B cell (primary cell): Measurements from ENCODE around the gene RDH5. TPM values are rescaled to one million over a fixed set of nuclear protein-coding genes. Genes with fewer than 3 reads are reported as not detected.

Experiments used
- ATAC-seq: fragments of 200-7000 bp; cut with Tn5 transposase; one replicate; pipeline ENCODE4 v1.10.0; 2021; ENCODE audit warnings: low read depth, mild to moderate bottlenecking, moderate number of reproducible peaks, moderate library complexity
- CTCF ChIA-PET: fragments of 350-600 bp; sonication (Branson Sonifier 250); formaldehyde crosslinking; loops from one replicate; lab custom pipeline; 2021; ENCODE audit warnings: antibody characterized with exemption, inconsistent platforms; lab: Charles Lee
- POLR2A ChIA-PET: fragments of 350-600 bp; sonication (Branson Sonifier 250); formaldehyde crosslinking; loops from one replicate; lab custom pipeline; 2021; ENCODE audit warnings: antibody characterized with exemption; lab: Charles Lee
- DNase-seq: peaks from one replicate; pipeline ENCODE4 v3.0.0; 2013
- H2AFZ ChIP-seq: 2 replicates; pipeline ENCODE4 v1.6.1; 2012; ENCODE audit warnings: mild to moderate bottlenecking, low read depth, low read length; ENCODE audit not compliant: insufficient read depth, poor library complexity, severe bottlenecking
- H3K27ac ChIP-seq, 2 donors: 1 replicate in 1 of 2; 2 replicates in 1 of 2; pipeline ENCODE4 v1.5.1; 2012 to 2013; ENCODE audit warnings: low read length in 2 of 2, mild to moderate bottlenecking in 2 of 2, moderate library complexity in 1 of 2
- H3K27me3 ChIP-seq, 4 experiments: fragments of 200-600 bp in 1 of 4; sonication (generic) in 1 of 4; replicated peaks in 1 of 4; 1 replicate in 2 of 4; 2 replicates in 2 of 4; pipeline versions ENCODE4 v1.6.1 to v1.7.0; 2013 to 2016; ENCODE audit warnings: low read length in 3 of 4, mild to moderate bottlenecking in 2 of 4, mixed read lengths in 1 of 4, moderate library complexity in 1 of 4; ENCODE audit not compliant: insufficient read depth in 4 of 4, control insufficient read depth in 3 of 4; ENCODE audit errors: control extremely low read depth in 1 of 4
- H3K36me3 ChIP-seq, 2 experiments: replicated peaks in 1 of 2; 1 replicate in 1 of 2; 2 replicates in 1 of 2; pipeline versions ENCODE4 v1.6.1 to v1.7.1; 2013; ENCODE audit warnings: low read length in 1 of 2; ENCODE audit not compliant: insufficient read depth in 2 of 2, control insufficient read depth in 1 of 2; ENCODE audit errors: control extremely low read depth in 1 of 2, extremely low read depth in 1 of 2
- H3K4me1 ChIP-seq, 2 donors: fragments of 200-600 bp in 1 of 2; sonication (generic) in 1 of 2; 1 replicate in 1 of 2; 2 replicates in 1 of 2; pipeline versions ENCODE4 v1.5.1 to v1.6.1; 2013 to 2017; ENCODE audit warnings: low read length in 2 of 2; ENCODE audit not compliant: control insufficient read depth in 2 of 2, insufficient read depth in 2 of 2
- H3K4me2 ChIP-seq: replicated peaks from 2 replicates; pipeline ENCODE3; 2012; ENCODE audit warnings: mild to moderate bottlenecking, low read depth, low read length; ENCODE audit not compliant: poor library complexity, severe bottlenecking
- H3K4me3 ChIP-seq, 5 experiments: fragments of 200-600 bp in 1 of 5; sonication (generic) in 1 of 5; 1 replicate in 3 of 5; 2 replicates in 2 of 5; pipeline versions ENCODE4 v1.5.1 to v1.7.0; 2011 to 2016; ENCODE audit warnings: low read length in 4 of 5, mild to moderate bottlenecking in 4 of 5, low read depth in 2 of 5, control low read depth in 1 of 5, moderate library complexity in 1 of 5; ENCODE audit not compliant: insufficient read depth in 1 of 5; ENCODE audit errors: control extremely low read depth in 1 of 5, extremely low read depth in 1 of 5
- H3K79me2 ChIP-seq: fragments of 200-600 bp; sonication (generic); one replicate; pipeline ENCODE4 v1.6.0; 2016; ENCODE audit warnings: low read length; ENCODE audit not compliant: control insufficient read depth, insufficient read depth
- H3K9ac ChIP-seq: fragments of 200-600 bp; sonication (generic); 2 replicates; pipeline ENCODE4 v1.6.1; 2017; ENCODE audit warnings: mild to moderate bottlenecking, low read length, moderate library complexity
- H3K9me3 ChIP-seq, 3 donors: one replicate each; pipeline versions ENCODE4 v1.6.1 to v1.7.1; 2013; ENCODE audit warnings: low read length in 2 of 3; ENCODE audit not compliant: control insufficient read depth in 2 of 3, insufficient read depth in 1 of 3; ENCODE audit errors: control extremely low read depth in 1 of 3
- H4K20me1 ChIP-seq: 2 replicates; pipeline ENCODE4 v1.6.0; 2012; ENCODE audit warnings: mild to moderate bottlenecking, low read length; ENCODE audit not compliant: insufficient read depth, control insufficient read depth, poor library complexity, severe bottlenecking
- H3K27ac Mint-ChIP-seq: one replicate; pipeline ENCODE4 v1.8.0; 2021; ENCODE audit warnings: mixed read lengths
- H3K27me3 Mint-ChIP-seq: one replicate; pipeline ENCODE4 v1.8.0; 2021; ENCODE audit warnings: mixed read lengths
- H3K4me1 Mint-ChIP-seq: one replicate; pipeline ENCODE4 v1.8.0; 2021; ENCODE audit warnings: mixed read lengths
- H3K4me3 Mint-ChIP-seq: one replicate; pipeline ENCODE4 v1.8.0; 2021; ENCODE audit warnings: mixed read lengths
- H3K9me3 Mint-ChIP-seq: one replicate; pipeline ENCODE4 v1.8.0; 2022; ENCODE audit warnings: mixed read lengths; ENCODE audit not compliant: insufficient read depth
- EZH2 ChIP-seq: IDR thresholded peaks from 2 replicates; pipeline ENCODE4 v1.6.1; 2012; ENCODE audit warnings: borderline replicate concordance, low read depth, mild to moderate bottlenecking, moderate library complexity, low read length; ENCODE audit not compliant: insufficient read depth, poor library complexity, severe bottlenecking
- WGBS: methylation state at CpG from one replicate; pipeline ENCODE4 v1.1.5; 2013; ENCODE audit warnings: missing lambda C conversion rate; ENCODE audit not compliant: insufficient coverage; 5-methylcytosine and 5-hydroxymethylcytosine counted together
- intact Hi-C: fragments of 100-400 bp; cut with micrococcal nuclease; formaldehyde crosslinking; loops from one replicate; pipeline ENCODE4 v1.10.0; 2022
- polyA plus RNA-seq: library from polyadenylated mRNA; depleted of rRNA; stranded (reverse); fragments of >200 nt; gene quantifications from 2 replicates; pipeline ENCODE4 v1.2.3, GENCODE V29; 2012
- total RNA-seq, 2 donors: library from RNA; stranded (reverse); fragments of 120-200 nt in 1 of 2; gene quantifications; 1 replicate in 1 of 2; 2 replicates in 1 of 2; pipeline versions ENCODE4 v1.2.3 to v1.2.4, GENCODE V29; 2013 to 2022
- TF ChIP-seq, protein P1 (sequence below): fragments of 200-600 bp; IDR thresholded peaks from one replicate; pipeline ENCODE4 v1.8.0; 2022; ENCODE audit warnings: antibody characterized with exemption, mild to moderate bottlenecking

Gene RDH5
- total and polyA plus RNA-seq, 2 donors (not counting 1 experiment from before 2014, with no cell fraction given): 32.6 to 37.8 TPM

GRCh38 chr12:55686366-55687010 is 33.7 kb upstream of the RDH5 start:
- no peaks in the 10 kb centered on the region for H4K20me1 ChIP-seq
- ChIA-PET POLR2A (interaction anchor here (0.7 kb wide), 1 partner anchor 488 kb away, joined by 5 read pairs; no protein-coding TSS in a partner anchor), CTCF (interaction anchor here (0.7 to 3.5 kb wide), 2 partner anchors 30 to 103 kb away, joined by 3 to 9 read pairs; no protein-coding TSS in a partner anchor)
- intact Hi-C loops: no loop called here
- no peaks in the 10 kb centered on the region for H3K79me2 ChIP-seq
- H3K9ac ChIP-seq: no peak overlapping the region
- no peak overlapping the region for H3K4me2 ChIP-seq
- no peaks in the 10 kb centered on the region for H3K9me3 Mint-ChIP-seq
- H3K4me3 Mint-ChIP-seq: no peak overlapping the region
- H2AFZ ChIP-seq: no peak overlapping the region
- no peaks in the 10 kb centered on the region for H3K36me3 ChIP-seq
- H3K27me3 Mint-ChIP-seq: no peaks in the 10 kb centered on the region
- no peaks in the 10 kb centered on the region for H3K27me3 ChIP-seq
- H3K4me1 Mint-ChIP-seq: peaks cover 29% of the 10 kb centered on the region
- H3K27ac ChIP-seq: no peak overlapping the region
- TF ChIP-seq, protein P1, sequence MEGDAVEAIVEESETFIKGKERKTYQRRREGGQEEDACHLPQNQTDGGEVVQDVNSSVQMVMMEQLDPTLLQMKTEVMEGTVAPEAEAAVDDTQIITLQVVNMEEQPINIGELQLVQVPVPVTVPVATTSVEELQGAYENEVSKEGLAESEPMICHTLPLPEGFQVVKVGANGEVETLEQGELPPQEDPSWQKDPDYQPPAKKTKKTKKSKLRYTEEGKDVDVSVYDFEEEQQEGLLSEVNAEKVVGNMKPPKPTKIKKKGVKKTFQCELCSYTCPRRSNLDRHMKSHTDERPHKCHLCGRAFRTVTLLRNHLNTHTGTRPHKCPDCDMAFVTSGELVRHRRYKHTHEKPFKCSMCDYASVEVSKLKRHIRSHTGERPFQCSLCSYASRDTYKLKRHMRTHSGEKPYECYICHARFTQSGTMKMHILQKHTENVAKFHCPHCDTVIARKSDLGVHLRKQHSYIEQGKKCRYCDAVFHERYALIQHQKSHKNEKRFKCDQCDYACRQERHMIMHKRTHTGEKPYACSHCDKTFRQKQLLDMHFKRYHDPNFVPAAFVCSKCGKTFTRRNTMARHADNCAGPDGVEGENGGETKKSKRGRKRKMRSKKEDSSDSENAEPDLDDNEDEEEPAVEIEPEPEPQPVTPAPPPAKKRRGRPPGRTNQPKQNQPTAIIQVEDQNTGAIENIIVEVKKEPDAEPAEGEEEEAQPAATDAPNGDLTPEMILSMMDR: no peak
- no peak overlapping the region for H3K4me3 ChIP-seq
- DNase-seq (no peak), ATAC-seq (no peak)
- H3K27ac Mint-ChIP-seq: no peak overlapping the region
- 90% methylated on average over 9 of the region's 9 CpGs for WGBS
- H3K9me3 ChIP-seq: no peaks in the 10 kb centered on the region
- peaks cover 23 to 37% of the 10 kb centered on the region in 2 donors for H3K4me1 ChIP-seq

- Histone ChIP-seq H3K4me2 (no peak overlapping the region), H3K9ac (no peak overlapping the region), H3K27me3 (no peaks in the 10 kb centered on the region), H4K20me1 (no peaks in the 10 kb centered on the region), H3K9me3 (no peaks in the 10 kb centered on the region), H3K79me2 (no peaks in the 10 kb centered on the region), H3K27ac (no peak overlapping the region), H3K4me3 (no peak overlapping the region), H3K36me3 (no peaks in the 10 kb centered on the region), H3K4me1 (peaks cover 10 to 24% of the 10 kb centered on the region in 2 donors), H2AFZ (no peak overlapping the region)
- no peak for DNase-seq
- Mint-ChIP-seq H3K4me3 (no peak overlapping the region), H3K4me1 (peaks cover 18% of the 10 kb centered on the region), H3K27me3 (no peaks in the 10 kb centered on the region), H3K27ac (no peak overlapping the region), H3K9me3 (no peaks in the 10 kb centered on the region)
- intact Hi-C loops: no loop called here
- no peak for TF ChIP-seq EZH2
- TF ChIP-seq, protein P1: no peak
- POLR2A ChIA-PET: no interaction called here
- CTCF ChIA-PET: interaction anchor here (3.5 kb wide), 1 partner anchor 31 kb away, joined by 9 read pairs; no protein-coding TSS in a partner anchor
- no peak for ATAC-seq
Observed at GRCh38 chr12:55687746-55688145, 32.4 kb upstream of the RDH5 start.
